Stimulated activated CD4-positive, alpha-beta T cell treated with anti-CD3 and anti-CD28 coated beads, Interleukin-1b, Interleukin-23, amount 100 ng/mL, for 4 hours (primary cell): ENCODE results near the gene WDTC1.
A peak's percentile ranks its signal among the peaks of the same experiment; 100 is the strongest.
"Not testable (repeated sequence)": the region's sequence is repeated elsewhere in the genome, so short reads cannot be mapped to it uniquely, and the experiment has no call there.

Source experiments
- DNase-seq, 2 donors: peaks; one replicate each; pipeline ENCODE4 v3.0.0-alpha.2; 2020; ENCODE audit warnings: low read depth in 2 of 2

Gene WDTC1

GRCh38 chr1:27234049-27234882, at the start of gene WDTC1:
Gene WDTC1 (plus strand): TSS chr1:27234632. CDS start chr1:27261055, 26,423 bp downstream.
- DNase-seq = peak; percentile 96

GRCh38 chr1:27184665-27185064, 49.8 kb upstream of the WDTC1 start:
- DNase-seq = not testable (repeated sequence)

- no peak for DNase-seq
These were observed 42.3 kb upstream of the WDTC1 start for GRCh38 chr1:27192039-27192529.

GRCh38 chr1:27193194-27193593, 41.2 kb upstream of the WDTC1 start:
- no peak for DNase-seq

- no peak for DNase-seq
These were observed 33.1 kb upstream of the WDTC1 start for GRCh38 chr1:27201295-27201694.

GRCh38 chr1:27203946-27204345, 30.5 kb upstream of the WDTC1 start:
- DNase-seq = no peak

GRCh38 chr1:27207238-27207637, 27.2 kb upstream of the WDTC1 start:
- not testable (repeated sequence) for DNase-seq

- DNase-seq = not testable (repeated sequence)
These were observed 26.1 kb upstream of the WDTC1 start for GRCh38 chr1:27208143-27208850.

- no peak for DNase-seq
These were observed 18.0 kb upstream of the WDTC1 start for GRCh38 chr1:27216466-27216865.

GRCh38 chr1:27217401-27217800, 17.0 kb upstream of the WDTC1 start:
- no peak for DNase-seq

GRCh38 chr1:27218736-27219135, 15.7 kb upstream of the WDTC1 start:
- DNase-seq = no peak

GRCh38 chr1:27220096-27220495, 14.3 kb upstream of the WDTC1 start:
- DNase-seq = no peak

GRCh38 chr1:27220702-27221497, 13.5 kb upstream of the WDTC1 start:
- not testable (repeated sequence) for DNase-seq

- DNase-seq = no peak
These were observed 8.8 kb upstream of the WDTC1 start for GRCh38 chr1:27225621-27226020.

GRCh38 chr1:27227765-27228164, 6.7 kb upstream of the WDTC1 start:
- no peak for DNase-seq

GRCh38 chr1:27233667-27234048, 774 bp upstream of the WDTC1 start:
- peak in 1 of 2 donors; percentile 7 for DNase-seq

GRCh38 chr1:27235827-27236226, 1.4 kb downstream of the WDTC1 start:
- DNase-seq = no peak

GRCh38 chr1:27237112-27237511, 2.7 kb downstream of the WDTC1 start:
- DNase-seq = no peak

- DNase-seq = no peak
These were observed 3.6 kb downstream of the WDTC1 start for GRCh38 chr1:27238032-27238431.

- DNase-seq = no peak
These were observed 7.2 kb downstream of the WDTC1 start for GRCh38 chr1:27241677-27242076.

GRCh38 chr1:27243665-27244064, 9.2 kb downstream of the WDTC1 start:
- DNase-seq = not testable (repeated sequence)

- DNase-seq = no peak
These were observed 11.8 kb downstream of the WDTC1 start for GRCh38 chr1:27246194-27246593.
